Motor neuron (in vitro differentiated cells): Measurements from ENCODE around the gene ZNF217. TPM values are rescaled to one million over a fixed set of nuclear protein-coding genes. Genes with fewer than 3 reads are reported as not detected.
"Not testable (repeated sequence)": the region's sequence is repeated elsewhere in the genome, so short reads cannot be mapped to it uniquely, and the experiment has no call there.

Source experiments
- ATAC-seq, 8 experiments: fragments of 200-7000 bp; cut with Tn5 transposase; replicated peaks in 6 of 8; 2 replicates each; pipeline ENCODE4 v1.8.0; 2021; ENCODE audit warnings: mild to moderate bottlenecking in 8 of 8, moderate library complexity in 8 of 8
- H3K27ac ChIP-seq, 2 donors: fragments of 250-450 bp; sonication (Bioruptor Pico); 2 replicates each; pipeline ENCODE4 v1.9.0; 2021; ENCODE audit warnings: antibody characterized with exemption in 2 of 2, mild to moderate bottlenecking in 2 of 2, moderate library complexity in 1 of 2
- H3K4me1 ChIP-seq, 2 donors: fragments of 250-450 bp; sonication (Bioruptor Pico); replicated peaks in 1 of 2; 2 replicates each; pipeline ENCODE4 v1.6.1; 2021; ENCODE audit warnings: antibody characterized with exemption in 2 of 2, mild to moderate bottlenecking in 2 of 2, moderate library complexity in 1 of 2
- H3K4me3 ChIP-seq, 5 donors: fragments of 250-450 bp; sonication (Bioruptor Pico); 2 replicates each; pipeline ENCODE4 v1.9.0; 2021; ENCODE audit warnings: antibody characterized with exemption in 5 of 5, mild to moderate bottlenecking in 5 of 5, moderate library complexity in 4 of 5
- WGBS, 10 experiments: fragments of 450-650 bp; shearing (Covaris generic); methylation state at CpG; one replicate each; pipeline ENCODE4 v1.0.0; 2022; 5-methylcytosine and 5-hydroxymethylcytosine counted together
- in situ Hi-C, 9 experiments: fragments of 400-800 bp; cut with MboI; loops; one replicate each; pipeline ENCODE4 v1.15.0; 2021; ENCODE audit warnings: low sequenced_read_pairs in 9 of 9, low pct_unique_long_range_greater_than_20kb in 2 of 9; ENCODE audit not compliant: unreplicated experiment in 9 of 9
- total RNA-seq, 8 experiments: library from RNA; unstranded; fragments of 300-600 nt; gene quantifications; 2 replicates each; pipeline versions ENCODE4 v1.2.3 to v1.2.4, GENCODE V29; 2022

The ZNF217 gene
- total RNA-seq, 8 experiments from 2014 or later, result 5.2 to 51.5 (median 13.2) TPM

GRCh38 chr20:53583660-53584549, 9.7 kb downstream of the ZNF217 start:
- not testable (repeated sequence) for H3K4me3 ChIP-seq, H3K27ac ChIP-seq
- peak in 1 of 8 experiments; percentile 12 for ATAC-seq
- H3K4me1 ChIP-seq, result peaks cover 24 to 50% of the 10 kb centered on the region in 2 donors
- in situ Hi-C loops, result loop anchor here (25.0 kb wide), 5 partner anchors 228 to 603 kb away; partner anchors contain the start of gene BCAS1 (in 4 of the 9)
- WGBS, 10 experiments, result 0 to 80% (median 50%) methylated on average over 1 to 2 of the region's 3 CpGs; no CpG with 5 or more reads in 5 of the 10 experiments

- no peak overlapping the region for H3K27ac ChIP-seq
- in situ Hi-C loops, result loop anchor here (25.0 kb wide), 5 partner anchors 230 to 605 kb away; partner anchors contain the start of gene BCAS1 (in 4 of the 9)
- ATAC-seq, result peak in 7 of 8 experiments; percentile 18 to 91 (median 82)
- no peak overlapping the region for H3K4me3 ChIP-seq
- H3K4me1 ChIP-seq, result peaks cover 23 to 50% of the 10 kb centered on the region in 2 donors
- 50 to 83% (median 73%) methylated on average over 3 to 10 of the region's 13 CpGs; no CpG with 5 or more reads in 2 of the 10 experiments for WGBS, 10 experiments
These were observed 10.9 kb downstream of the ZNF217 start for GRCh38 chr20:53582574-53583351.

GRCh38 chr20:53582251-53582570, 11.4 kb downstream of the ZNF217 start:
- no peak for ATAC-seq

GRCh38 chr20:53581444-53582250, 12.0 kb downstream of the ZNF217 start:
- H3K27ac ChIP-seq, result no peak overlapping the region
- in situ Hi-C loops, result loop anchor here (25.0 kb wide), 5 partner anchors 231 to 606 kb away; partner anchors contain the start of gene BCAS1 (in 4 of the 9)
- WGBS, 10 experiments, result 90 to 100% (median 96%) methylated on average over 4 to 20 of the region's 44 CpGs
- no peak overlapping the region for H3K4me3 ChIP-seq
- H3K4me1 ChIP-seq, result peaks cover 17 to 44% of the 10 kb centered on the region in 2 donors
- ATAC-seq, result no peak

More at GRCh38 chr20:53582251-53582570, 11.4 kb downstream of the ZNF217 start:
- in situ Hi-C loops, result loop anchor here (25.0 kb wide), 5 partner anchors 230 to 605 kb away; partner anchors contain the start of gene BCAS1 (in 4 of the 9)
- 90 to 100% (median 96%) methylated on average over 1 to 9 of the region's 9 CpGs; no CpG with 5 or more reads in 1 of the 10 experiments for WGBS, 10 experiments
- no peak overlapping the region for H3K27ac ChIP-seq
- peaks cover 22 to 50% of the 10 kb centered on the region in 2 donors for H3K4me1 ChIP-seq
- no peak overlapping the region for H3K4me3 ChIP-seq

GRCh38 chr20:53580376-53581111, 13.1 kb downstream of the ZNF217 start:
- H3K4me1 ChIP-seq, result peaks cover 17 to 33% of the 10 kb centered on the region in 2 donors
- WGBS, 10 experiments, result 44 to 94% (median 85%) methylated on average over 2 to 6 of the region's 7 CpGs; no CpG with 5 or more reads in 2 of the 10 experiments
- in situ Hi-C loops, result loop anchor here (25.0 kb wide), 5 partner anchors 232 to 607 kb away; partner anchors contain the start of gene BCAS1 (in 4 of the 9)
- H3K4me3 ChIP-seq, result no peak overlapping the region
- no peak overlapping the region for H3K27ac ChIP-seq
- no peak for ATAC-seq

GRCh38 chr20:53579581-53580375, 13.9 kb downstream of the ZNF217 start:
- no peak overlapping the region for H3K4me3 ChIP-seq
- in situ Hi-C loops, result loop anchor here (10.0 to 25.0 kb wide), 7 partner anchors 233 to 608 kb away; partner anchors contain the start of gene BCAS1 (in 4 of the 9)
- ATAC-seq, result peak in 3 of 8 experiments; percentile 16 to 67 (median 63)
- H3K4me1 ChIP-seq, result peaks cover 17 to 29% of the 10 kb centered on the region in 2 donors
- no peak overlapping the region for H3K27ac ChIP-seq
- WGBS, 10 experiments, result 31 to 100% (median 60%) methylated on average over 1 to 9 of the region's 10 CpGs; no CpG with 5 or more reads in 1 of the 10 experiments

- Histone ChIP-seq H3K4me1 (peaks cover 17 to 26% of the 10 kb centered on the region in 2 donors), H3K4me3 (no peak overlapping the region), H3K27ac (no peak overlapping the region)
- WGBS, 10 experiments, result 6 to 100% (median 79%) methylated on average over 2 of the region's 2 CpGs; no CpG with 5 or more reads in 2 of the 10 experiments
- ATAC-seq, result peak in 1 of 8 experiments; percentile 4
- in situ Hi-C loops, result loop anchor here (10.0 to 25.0 kb wide), 7 partner anchors 233 to 608 kb away; partner anchors contain the start of gene BCAS1 (in 4 of the 9)
These were observed 14.4 kb downstream of the ZNF217 start for GRCh38 chr20:53579266-53579580.

GRCh38 chr20:53578492-53579222, 15.0 kb downstream of the ZNF217 start:
- no peak overlapping the region for H3K4me3 ChIP-seq
- in situ Hi-C loops, result loop anchor here (10.0 to 25.0 kb wide), 7 partner anchors 234 to 609 kb away; partner anchors contain the start of gene BCAS1 (in 4 of the 9)
- no peak overlapping the region for H3K27ac ChIP-seq
- peak; percentile 45 to 85 (median 62) for ATAC-seq
- WGBS, 10 experiments, result 3 to 92% (median 31%) methylated on average over 3 to 10 of the region's 10 CpGs; no CpG with 5 or more reads in 1 of the 10 experiments
- H3K4me1 ChIP-seq, result peaks cover 16 to 26% of the 10 kb centered on the region in 2 donors

- H3K4me1 ChIP-seq, result peaks cover 13 to 14% of the 10 kb centered on the region in 2 donors
- 83 to 100% (median 93%) methylated on average over 2 to 12 of the region's 12 CpGs for WGBS, 10 experiments
- no peak for ATAC-seq
- H3K4me3 ChIP-seq, result no peak overlapping the region
- no peak overlapping the region for H3K27ac ChIP-seq
- in situ Hi-C loops, result loop anchor here (10.0 to 25.0 kb wide), 7 partner anchors 236 to 611 kb away; partner anchors contain the start of gene BCAS1 (in 4 of the 9)
These were observed 16.9 kb downstream of the ZNF217 start for GRCh38 chr20:53576586-53577318.

- in situ Hi-C loops, result loop anchor here (10.0 to 25.0 kb wide), 7 partner anchors 236 to 611 kb away; partner anchors contain the start of gene BCAS1 (in 4 of the 9)
- H3K4me3 ChIP-seq, result no peak overlapping the region
- ATAC-seq, result no peak
- H3K27ac ChIP-seq, result no peak overlapping the region
- H3K4me1 ChIP-seq, result peaks cover 13 to 14% of the 10 kb centered on the region in 2 donors
- WGBS, 10 experiments, result 80 to 100% (median 93%) methylated on average over 1 to 10 of the region's 12 CpGs; no CpG with 5 or more reads in 4 of the 10 experiments
These were observed 17.5 kb downstream of the ZNF217 start for GRCh38 chr20:53576195-53576580.
